Right atrium auricular region (tissue), 2 donors: Measurements from ENCODE around the gene DCHS1. TPM values are rescaled to one million over a fixed set of nuclear protein-coding genes. Genes with fewer than 3 reads are reported as not detected.

Experiments
- DNase-seq: peaks from one replicate; pipeline ENCODE4 v3.0.0-alpha.2; 2019; ENCODE audit warnings: low spot score
- H3K27ac ChIP-seq, 2 donors: fragments of 200-600 bp; sonication (generic); 1 replicate in 1 of 2; 2 replicates in 1 of 2; pipeline ENCODE4 v1.5.1; 2016 to 2019
- H3K27me3 ChIP-seq, 2 donors: fragments of 200-600 bp; sonication (generic); one replicate each; pipeline versions ENCODE4 v1.5.1 to v1.6.0; 2017 to 2019
- H3K36me3 ChIP-seq: fragments of 200-600 bp; sonication (generic); one replicate; pipeline ENCODE4 v1.5.1; 2016
- H3K4me1 ChIP-seq, 2 donors: fragments of 200-600 bp; sonication (generic); one replicate each; pipeline versions ENCODE4 v1.5.1 to v1.6.0; 2017 to 2019
- H3K4me3 ChIP-seq, 2 donors: fragments of 200-600 bp; sonication (generic); 1 replicate in 1 of 2; 2 replicates in 1 of 2; pipeline ENCODE4 v1.5.1; 2017 to 2019; ENCODE audit warnings: mild to moderate bottlenecking in 1 of 2, moderate library complexity in 1 of 2
- H3K9me3 ChIP-seq, 2 donors: fragments of 200-600 bp; sonication (generic); one replicate each; pipeline ENCODE4 v1.5.1; 2019
- CTCF ChIP-seq, 2 donors: fragments of 200-600 bp; sonication (generic); IDR thresholded peaks; one replicate each; pipeline ENCODE4 v1.5.1; 2019; ENCODE audit warnings: antibody characterized with exemption in 2 of 2
- total RNA-seq, 2 donors: library from RNA; depleted of rRNA; stranded (reverse); fragments of >200 nt; gene quantifications; one replicate each; pipeline ENCODE4 v1.1.0, GENCODE V29; 2016

DCHS1 gene
- total RNA-seq, 2 donors from 2014 or later = 9.3 to 23.0 TPM

- Histone ChIP-seq H3K36me3 (peaks cover 49% of the 10 kb centered on the region), H3K9me3 (no peaks in the 10 kb centered on the region), H3K27me3 (no peaks in the 10 kb centered on the region), H3K4me3 (no peak overlapping the region), H3K4me1 (no peaks in the 10 kb centered on the region), H3K27ac (no peak overlapping the region)
- no peak for DNase-seq
- no peak for TF ChIP-seq CTCF (IDR thresholded peaks at IDR 0.05)
Observed at GRCh38 chr11:6627762-6628241, 27.8 kb downstream of the DCHS1 start.

GRCh38 chr11:6626971-6627761, 28.4 kb downstream of the DCHS1 start:
- no peak overlapping the region for H3K4me3 ChIP-seq
- H3K36me3 ChIP-seq = peaks cover 44% of the 10 kb centered on the region
- DNase-seq = no peak
- no peaks in the 10 kb centered on the region for H3K9me3 ChIP-seq
- TF ChIP-seq CTCF (IDR thresholded peaks at IDR 0.05) = no peak
- H3K4me1 ChIP-seq = no peaks in the 10 kb centered on the region
- H3K27ac ChIP-seq = no peak overlapping the region
- no peaks in the 10 kb centered on the region for H3K27me3 ChIP-seq

GRCh38 chr11:6625832-6626420, 29.7 kb downstream of the DCHS1 start:
- no peak for TF ChIP-seq CTCF (IDR thresholded peaks at IDR 0.05)
- H3K36me3 ChIP-seq = peaks cover 37% of the 10 kb centered on the region
- no peak overlapping the region for H3K27ac ChIP-seq
- no peak overlapping the region for H3K4me3 ChIP-seq
- no peaks in the 10 kb centered on the region for H3K4me1 ChIP-seq
- H3K27me3 ChIP-seq = no peaks in the 10 kb centered on the region
- DNase-seq = no peak
- H3K9me3 ChIP-seq = no peaks in the 10 kb centered on the region

- no peak for TF ChIP-seq CTCF (IDR thresholded peaks at IDR 0.05)
- Histone ChIP-seq H3K4me1 (no peaks in the 10 kb centered on the region), H3K36me3 (peaks cover 37% of the 10 kb centered on the region), H3K27ac (no peak overlapping the region), H3K27me3 (no peaks in the 10 kb centered on the region), H3K4me3 (no peak overlapping the region), H3K9me3 (no peaks in the 10 kb centered on the region)
- DNase-seq = no peak
Observed at GRCh38 chr11:6625156-6625831, 30.3 kb downstream of the DCHS1 start.

- H3K4me1 ChIP-seq = peaks cover 0 to 11% of the 10 kb centered on the region in 2 donors
- H3K27me3 ChIP-seq = no peaks in the 10 kb centered on the region
- no peak overlapping the region for H3K4me3 ChIP-seq
- no peaks in the 10 kb centered on the region for H3K9me3 ChIP-seq
- no peak for DNase-seq
- peaks cover 25% of the 10 kb centered on the region for H3K36me3 ChIP-seq
- TF ChIP-seq CTCF (IDR thresholded peaks at IDR 0.05) = no peak
- no peak overlapping the region for H3K27ac ChIP-seq
Observed at GRCh38 chr11:6623391-6624363, 31.9 kb downstream of the DCHS1 start.
